H9 (cell line): ENCODE results near the gene FNDC3B. TPM values are rescaled to one million over a fixed set of nuclear protein-coding genes. Genes with fewer than 3 reads are reported as not detected.

Experiments
- DNase-seq: peaks from one replicate; pipeline ENCODE4 v3.0.0-alpha.2; 2017
- H2AFZ ChIP-seq: one replicate; pipeline ENCODE4 v1.6.1; 2013; ENCODE audit warnings: mild to moderate bottlenecking, low read length, control low read depth, moderate library complexity
- H2AK5ac ChIP-seq: 2 replicates; pipeline ENCODE4 v1.6.1; 2013; ENCODE audit warnings: low read length, control low read depth, mixed read lengths; ENCODE audit not compliant: insufficient read length
- H2BK120ac ChIP-seq: one replicate; pipeline ENCODE4 v1.6.1; 2013; ENCODE audit warnings: low read depth, mild to moderate bottlenecking, low read length, control low read depth, inconsistent platforms; ENCODE audit not compliant: poor library complexity, severe bottlenecking
- H2BK12ac ChIP-seq: 2 replicates; pipeline ENCODE4 v1.6.1; 2013; ENCODE audit warnings: low read length, control low read depth, mixed read lengths, low read depth; ENCODE audit not compliant: insufficient read length
- H2BK15ac ChIP-seq: 2 replicates; pipeline ENCODE4 v1.6.1; 2013; ENCODE audit warnings: low read depth, low read length, control low read depth
- H2BK20ac ChIP-seq: one replicate; pipeline ENCODE4 v1.6.1; 2013; ENCODE audit warnings: low read depth, mild to moderate bottlenecking, low read length, control low read depth, inconsistent platforms; ENCODE audit not compliant: poor library complexity, severe bottlenecking
- H2BK5ac ChIP-seq: 2 replicates; pipeline ENCODE4 v1.6.1; 2013; ENCODE audit warnings: low read length, control low read depth, mixed read lengths; ENCODE audit not compliant: insufficient read length
- H3K14ac ChIP-seq: 2 replicates; pipeline ENCODE4 v1.6.1; 2013; ENCODE audit warnings: low read length, control low read depth; ENCODE audit not compliant: insufficient read depth
- H3K18ac ChIP-seq: 2 replicates; pipeline ENCODE4 v1.6.1; 2013; ENCODE audit warnings: low read depth, mild to moderate bottlenecking, mixed read lengths, low read length, control low read depth; ENCODE audit not compliant: insufficient read length
- H3K23ac ChIP-seq: 2 replicates; pipeline ENCODE4 v1.6.1; 2013; ENCODE audit warnings: low read length, control low read depth, mixed read lengths, low read depth; ENCODE audit not compliant: insufficient read length
- H3K23me2 ChIP-seq: 2 replicates; pipeline ENCODE4 v1.6.1; 2013; ENCODE audit warnings: low read depth, mild to moderate bottlenecking, mixed read lengths, low read length, control low read depth; ENCODE audit not compliant: insufficient read length, poor library complexity, severe bottlenecking
- H3K27ac ChIP-seq: 2 replicates; pipeline ENCODE4 v1.5.1; 2013; ENCODE audit warnings: low read length, control low read depth, mixed read lengths, low read depth; ENCODE audit not compliant: insufficient read length
- H3K27me3 ChIP-seq: 2 replicates; pipeline ENCODE4 v1.6.1; 2013; ENCODE audit warnings: low read length, control low read depth, inconsistent platforms; ENCODE audit not compliant: insufficient read depth
- H3K4ac ChIP-seq: 2 replicates; pipeline ENCODE4 v1.6.1; 2013; ENCODE audit warnings: low read depth, mild to moderate bottlenecking, control low read depth, inconsistent platforms, low read length, moderate library complexity
- H3K4me1 ChIP-seq: 2 replicates; pipeline ENCODE4 v1.6.1; 2013; ENCODE audit warnings: low read length, control low read depth, inconsistent platforms; ENCODE audit not compliant: insufficient read depth
- H3K4me2 ChIP-seq: 2 replicates; pipeline ENCODE4 v1.6.1; 2013; ENCODE audit warnings: low read length, control low read depth, mixed read lengths; ENCODE audit not compliant: insufficient read length, insufficient read depth
- H3K56ac ChIP-seq: 2 replicates; pipeline ENCODE4 v1.6.1; 2013; ENCODE audit warnings: low read depth, mild to moderate bottlenecking, mixed read lengths, low read length, control low read depth; ENCODE audit not compliant: insufficient read length
- H3K79me1 ChIP-seq: 2 replicates; pipeline ENCODE4 v1.6.1; 2013; ENCODE audit warnings: low read depth, mild to moderate bottlenecking, moderate library complexity, low read length, control low read depth, inconsistent platforms; ENCODE audit not compliant: insufficient read depth, poor library complexity, severe bottlenecking
- H3K79me2 ChIP-seq: 2 replicates; pipeline ENCODE4 v1.6.1; 2013; ENCODE audit warnings: low read length, control low read depth, inconsistent platforms; ENCODE audit not compliant: insufficient read depth
- H3K9ac ChIP-seq: 2 replicates; pipeline ENCODE4 v1.6.1; 2013; ENCODE audit warnings: low read length, control low read depth, mixed read lengths; ENCODE audit not compliant: insufficient read length; ENCODE audit errors: extremely low read depth
- H3K9me3 ChIP-seq: one replicate; pipeline ENCODE4 v1.6.1; 2013; ENCODE audit warnings: low read depth, low read length, inconsistent platforms; ENCODE audit not compliant: control insufficient read depth
- H3T11ph ChIP-seq: one replicate; pipeline ENCODE4 v1.6.1; 2013; ENCODE audit warnings: mild to moderate bottlenecking, low read length, control low read depth, inconsistent platforms
- H4K20me1 ChIP-seq: one replicate; pipeline ENCODE4 v1.6.1; 2013; ENCODE audit not compliant: control insufficient read depth, insufficient read length, insufficient read depth
- H4K5ac ChIP-seq: 2 replicates; pipeline ENCODE4 v1.6.1; 2013; ENCODE audit warnings: low read depth, mild to moderate bottlenecking, mixed read lengths, low read length, control low read depth; ENCODE audit not compliant: insufficient read length
- H4K8ac ChIP-seq: replicated peaks from 2 replicates; pipeline ENCODE4 v1.6.1; 2013; ENCODE audit warnings: low read length, control low read depth, mixed read lengths, low read depth; ENCODE audit not compliant: insufficient read length
- H4K91ac ChIP-seq: 2 replicates; pipeline ENCODE4 v1.6.1; 2013; ENCODE audit warnings: low read depth, mild to moderate bottlenecking, moderate library complexity, mixed read lengths, low read length, control low read depth; ENCODE audit not compliant: insufficient read length
- H3K27ac Mint-ChIP-seq, 3 experiments: 2 replicates in 2 of 3; 3 replicates in 1 of 3; pipeline ENCODE4 v1.8.0; 2020 to 2021; ENCODE audit warnings: mixed read lengths in 3 of 3, mild to moderate bottlenecking in 1 of 3, moderate library complexity in 1 of 3
- H3K27me3 Mint-ChIP-seq: 2 replicates; pipeline ENCODE4 v1.8.0; 2021; ENCODE audit warnings: low read depth, mild to moderate bottlenecking, moderate library complexity, mixed read lengths
- H3K36me3 Mint-ChIP-seq, 3 experiments: 2 replicates in 2 of 3; 3 replicates in 1 of 3; pipeline ENCODE4 v1.8.0; 2020 to 2021; ENCODE audit warnings: low read depth in 3 of 3, mixed read lengths in 3 of 3; ENCODE audit not compliant: insufficient read depth in 1 of 3
- H3K4me1 Mint-ChIP-seq, 2 experiments: 2 replicates each; pipeline ENCODE4 v1.8.0; 2020; ENCODE audit warnings: mixed read lengths in 2 of 2
- H3K4me3 Mint-ChIP-seq, 2 experiments: 2 replicates in 1 of 2; 3 replicates in 1 of 2; pipeline ENCODE4 v1.8.0; 2020 to 2021; ENCODE audit warnings: mild to moderate bottlenecking in 2 of 2, mixed read lengths in 2 of 2, moderate library complexity in 1 of 2
- H3K9me3 Mint-ChIP-seq, 2 experiments: 2 replicates in 1 of 2; 3 replicates in 1 of 2; pipeline ENCODE4 v1.8.0; 2020; ENCODE audit warnings: mild to moderate bottlenecking in 2 of 2, mixed read lengths in 2 of 2, moderate library complexity in 1 of 2
- CTCF ChIP-seq: fragments of 200-600 bp; sonication (generic); conservative IDR thresholded peaks from 3 replicates; pipeline ENCODE4 v1.8.0; 2021; ENCODE audit warnings: antibody characterized with exemption, mild to moderate bottlenecking
- WGBS: extraction: QIAGEN DNeasy Blood & Tissue Kit; methylation state at CpG from one replicate; pipeline ENCODE4 v1.1.7; 2013; ENCODE audit warnings: missing lambda C conversion rate, low lambda C conversion rate, mixed read lengths; ENCODE audit not compliant: insufficient read length; ENCODE audit errors: extremely low coverage; 5-methylcytosine and 5-hydroxymethylcytosine counted together
- total RNA-seq: library from RNA; stranded (reverse); gene quantifications from 2 replicates; pipeline ENCODE4 v1.2.1, GENCODE V29; 2021

The FNDC3B gene
- total RNA-seq, 1 experiment from 2014 or later = 43.8 TPM

GRCh38 chr3:172290457-172290856, 251.1 kb downstream of the FNDC3B start:
- Mint-ChIP-seq H3K27ac (no peak overlapping the region; a peak in 1 of 7 replicates), H3K36me3 (peaks cover 15 to 18% (median 16%) of the 10 kb centered on the region in 3 experiments; a peak in 6 of 7 replicates), H3K4me1 (0 out of 4 replicates have a peak, but pooled peaks cover 2 to 3% of the 10 kb centered on the region in 2 experiments), H3K9me3 (no peaks in the 10 kb centered on the region), H3K27me3 (no peaks in the 10 kb centered on the region), H3K4me3 (no peak overlapping the region)
- H2BK12ac ChIP-seq = no peak overlapping the region
- no peak overlapping the region for H3K4ac ChIP-seq
- H2AK5ac ChIP-seq = no peak overlapping the region
- no peak overlapping the region for H3K18ac ChIP-seq
- no peak overlapping the region for H2BK15ac ChIP-seq
- H2BK120ac ChIP-seq = no peak overlapping the region
- H3K14ac ChIP-seq = no peak overlapping the region
- no peak overlapping the region for H2AFZ ChIP-seq
- no peak overlapping the region for H3K27ac ChIP-seq
- H3K79me1 ChIP-seq = peaks cover 3% of the 10 kb centered on the region
- H3K23me2 ChIP-seq = no peaks in the 10 kb centered on the region
- H3K56ac ChIP-seq = no peak overlapping the region
- no peak overlapping the region for H2BK5ac ChIP-seq
- no peak for DNase-seq
- no peak overlapping the region for H3K23ac ChIP-seq
- no peak overlapping the region for H3T11ph ChIP-seq
- WGBS = no CpG with 5 or more reads among the region's 7 CpGs
- H3K4me1 ChIP-seq = no peaks in the 10 kb centered on the region
- no peaks in the 10 kb centered on the region for H3K9me3 ChIP-seq
- H4K8ac ChIP-seq = no peak overlapping the region
- H4K91ac ChIP-seq = no peak overlapping the region
- no peak for TF ChIP-seq CTCF
- H3K79me2 ChIP-seq = no peaks in the 10 kb centered on the region
- no peak overlapping the region for H2BK20ac ChIP-seq
- no peaks in the 10 kb centered on the region for H4K20me1 ChIP-seq
- no peaks in the 10 kb centered on the region for H3K27me3 ChIP-seq
- H4K5ac ChIP-seq = no peak overlapping the region
- H3K9ac ChIP-seq = no peak overlapping the region
- H3K4me2 ChIP-seq = no peak overlapping the region
